ENCODE measurements around the gene ZMIZ1.

ZMIZ1 gene

GRCh38 chr10:79238606-79239005, 169.8 kb downstream of the ZMIZ1 start:
- no peak for DNase-seq

- no peak for DNase-seq
Measured at GRCh38 chr10:79239275-79239779, 170.6 kb downstream of the ZMIZ1 start.

GRCh38 chr10:79239924-79240581, 171.3 kb downstream of the ZMIZ1 start:
- no peak for DNase-seq

GRCh38 chr10:79241629-79241989, 172.8 kb downstream of the ZMIZ1 start:
- no peak for DNase-seq

- peak in 3 of 5 donors; percentile 16 to 60 (median 22) for DNase-seq
Measured at GRCh38 chr10:79241990-79242619, 173.3 kb downstream of the ZMIZ1 start.

- DNase-seq, result peak in 3 of 5 donors; percentile 18 to 77 (median 19)
Measured at GRCh38 chr10:79242620-79243152, 173.9 kb downstream of the ZMIZ1 start.

- peak in 4 of 5 donors; percentile 25 to 79 (median 26) for DNase-seq
Measured at GRCh38 chr10:79243181-79244067, 174.7 kb downstream of the ZMIZ1 start.

GRCh38 chr10:79244068-79244442, 175.3 kb downstream of the ZMIZ1 start:
- no peak for DNase-seq

GRCh38 chr10:79244841-79245504, 176.2 kb downstream of the ZMIZ1 start:
- peak in 1 of 5 donors; percentile 65 for DNase-seq

- no peak for DNase-seq
Measured at GRCh38 chr10:79245539-79246208, 176.9 kb downstream of the ZMIZ1 start.

- no peak for DNase-seq
Measured at GRCh38 chr10:79246209-79246581, 177.4 kb downstream of the ZMIZ1 start.

GRCh38 chr10:79246606-79247275, 178.0 kb downstream of the ZMIZ1 start:
- no peak for DNase-seq

GRCh38 chr10:79247373-79248137, 178.8 kb downstream of the ZMIZ1 start:
- no peak for DNase-seq

- no peak for DNase-seq
Measured at GRCh38 chr10:79248341-79249185, 179.8 kb downstream of the ZMIZ1 start.

- peak in 1 of 5 donors; percentile 78 for DNase-seq
Measured at GRCh38 chr10:79249186-79250121, 180.7 kb downstream of the ZMIZ1 start.

GRCh38 chr10:79250259-79250658, 181.5 kb downstream of the ZMIZ1 start:
- no peak for DNase-seq

- no peak for DNase-seq
Measured at GRCh38 chr10:79252450-79252849, 183.7 kb downstream of the ZMIZ1 start.

GRCh38 chr10:79252971-79253370, 184.2 kb downstream of the ZMIZ1 start:
- DNase-seq, result no peak

Measured in T-helper 1 cell (primary cell).